Measurements from ENCODE around the gene NACAD. TPM values are rescaled to one million over a fixed set of nuclear protein-coding genes. Genes with fewer than 3 reads are reported as not detected.
"Not testable (repeated sequence)": the region's sequence is repeated elsewhere in the genome, so short reads cannot be mapped to it uniquely, and the experiment has no call there.

Gene NACAD
- polyA plus RNA-seq, 3 donors, result 9.3 to 10.7 (median 9.4) TPM

GRCh38 chr7:45036317-45036716 is 52.5 kb downstream of the NACAD start:
- DNase-seq (ENCODE audit: extremely low read depth in 1 of 11, low read depth in 9 of 11, low spot score in 4 of 11), result no peak

GRCh38 chr7:45035893-45036292 is 52.9 kb downstream of the NACAD start:
- DNase-seq (ENCODE audit: extremely low read depth in 1 of 11, low read depth in 9 of 11, low spot score in 4 of 11), result no peak

- DNase-seq (ENCODE audit: extremely low read depth in 1 of 11, low read depth in 9 of 11, low spot score in 4 of 11), result no peak
Observed at GRCh38 chr7:45035371-45035770, 53.4 kb downstream of the NACAD start.

- DNase-seq (ENCODE audit: extremely low read depth in 1 of 11, low read depth in 9 of 11, low spot score in 4 of 11), result not testable (repeated sequence)
Observed at GRCh38 chr7:45034710-45035109, 54.1 kb downstream of the NACAD start.

GRCh38 chr7:45033931-45034290 is 54.9 kb downstream of the NACAD start:
- no peak for DNase-seq (ENCODE audit: extremely low read depth in 1 of 11, low read depth in 9 of 11, low spot score in 4 of 11)

- no peak for DNase-seq (ENCODE audit: extremely low read depth in 1 of 11, low read depth in 9 of 11, low spot score in 4 of 11)
Observed at GRCh38 chr7:45033261-45033930, 55.4 kb downstream of the NACAD start.

- no peak for DNase-seq (ENCODE audit: extremely low read depth in 1 of 11, low read depth in 9 of 11, low spot score in 4 of 11)
Observed at GRCh38 chr7:45032421-45032820, 56.3 kb downstream of the NACAD start.

- DNase-seq (ENCODE audit: extremely low read depth in 1 of 11, low read depth in 9 of 11, low spot score in 4 of 11), result no peak
Observed at GRCh38 chr7:45031829-45032228, 56.9 kb downstream of the NACAD start.

Other genes starting within 250 kb of the NACAD start
- gene H2AZ2, start 240.9 kb downstream of the NACAD start, polyA plus RNA-seq (ENCODE audit: insufficient read length in 3 of 3), result 100 to 1,000 TPM; 221 to 277 (median 254) TPM
- gene PURB, start 203.4 kb downstream of the NACAD start, polyA plus RNA-seq (ENCODE audit: insufficient read length in 3 of 3), result 10 to 100 TPM; 33.5 to 41.2 (median 34.9) TPM
- gene MYO1G, start 110.0 kb downstream of the NACAD start, polyA plus RNA-seq (ENCODE audit: insufficient read length in 3 of 3), result under 1 TPM; 0.47 to 0.83 (median 0.70) TPM
- gene CCM2, start 88.8 kb downstream of the NACAD start, polyA plus RNA-seq (ENCODE audit: insufficient read length in 3 of 3), result 10 to 100 TPM; 23.8 to 32.9 (median 26.1) TPM
- gene TBRG4, start 22.7 kb upstream of the NACAD start, polyA plus RNA-seq (ENCODE audit: insufficient read length in 3 of 3), result 10 to 100 TPM; 53.6 to 63.4 (median 57.5) TPM
- gene RAMP3, start 68.8 kb upstream of the NACAD start, polyA plus RNA-seq (ENCODE audit: insufficient read length in 3 of 3), result 10 to 100 TPM in 1 of 3 donors, 1 to 10 TPM in 2; 7.8 to 10.6 (median 9.5) TPM

Data from renal cortex interstitium (tissue), 11 donors.